Middle frontal gyrus (tissue), 1 donor: ENCODE results near the gene TCEAL2.
"Not testable (repeated sequence)": the region's sequence is repeated elsewhere in the genome, so short reads cannot be mapped to it uniquely, and the experiment has no call there.

Experiments
- DNase-seq: peaks from one replicate; pipeline ENCODE4 v3.0.0-alpha.2; 2015; ENCODE audit warnings: low spot score; ENCODE audit errors: extremely low spot score

The TCEAL2 gene

GRCh38 chrX:102125436-102125835 lies at the start of gene TCEAL2:
TCEAL2 (plus strand) TSS chrX:102125679; CDS start chrX:102126831, 1,152 bp downstream.
- DNase-seq, result not testable (repeated sequence)

GRCh38 chrX:102077426-102077825 lies 48.1 kb upstream of the TCEAL2 start:
- no peak for DNase-seq

- no peak for DNase-seq
These were observed 39.8 kb upstream of the TCEAL2 start for GRCh38 chrX:102085706-102086105.

GRCh38 chrX:102113367-102113766 lies 12.1 kb upstream of the TCEAL2 start:
- no peak for DNase-seq

- no peak for DNase-seq
These were observed 9.7 kb upstream of the TCEAL2 start for GRCh38 chrX:102115748-102116147.

GRCh38 chrX:102125014-102125413 lies 465 bp upstream of the TCEAL2 start:
- not testable (repeated sequence) for DNase-seq

GRCh38 chrX:102126080-102126818 lies 770 bp downstream of the TCEAL2 start:
- DNase-seq, result not testable (repeated sequence)

GRCh38 chrX:102126863-102127262 lies 1.4 kb downstream of the TCEAL2 start:
- DNase-seq, result no peak

- DNase-seq, result no peak
These were observed 4.0 kb downstream of the TCEAL2 start for GRCh38 chrX:102129473-102129872.

GRCh38 chrX:102138064-102138463 lies 12.6 kb downstream of the TCEAL2 start:
- no peak for DNase-seq

- not testable (repeated sequence) for DNase-seq
These were observed 15.4 kb downstream of the TCEAL2 start for GRCh38 chrX:102140876-102141275.

GRCh38 chrX:102141631-102142030 lies 16.2 kb downstream of the TCEAL2 start:
- not testable (repeated sequence) for DNase-seq

- DNase-seq, result not testable (repeated sequence)
These were observed 16.8 kb downstream of the TCEAL2 start, which contains the start of gene TCEAL6 for GRCh38 chrX:102142274-102142673. TCEAL6 (minus strand) TSS chrX:102142481.

GRCh38 chrX:102154218-102154860 lies 28.9 kb downstream of the TCEAL2 start:
- DNase-seq, result no peak

GRCh38 chrX:102154900-102155805 lies 29.7 kb downstream of the TCEAL2 start:
- DNase-seq, result no peak

- peak; percentile 51 for DNase-seq
These were observed 30.3 kb downstream of the TCEAL2 start, which contains the start of gene BEX5 for GRCh38 chrX:102155806-102156179. BEX5 (minus strand) TSS chrX:102155977; CDS start chrX:102154265, 1,712 bp downstream.
